ENCODE data around the gene CLPTM1L.

DNA sequence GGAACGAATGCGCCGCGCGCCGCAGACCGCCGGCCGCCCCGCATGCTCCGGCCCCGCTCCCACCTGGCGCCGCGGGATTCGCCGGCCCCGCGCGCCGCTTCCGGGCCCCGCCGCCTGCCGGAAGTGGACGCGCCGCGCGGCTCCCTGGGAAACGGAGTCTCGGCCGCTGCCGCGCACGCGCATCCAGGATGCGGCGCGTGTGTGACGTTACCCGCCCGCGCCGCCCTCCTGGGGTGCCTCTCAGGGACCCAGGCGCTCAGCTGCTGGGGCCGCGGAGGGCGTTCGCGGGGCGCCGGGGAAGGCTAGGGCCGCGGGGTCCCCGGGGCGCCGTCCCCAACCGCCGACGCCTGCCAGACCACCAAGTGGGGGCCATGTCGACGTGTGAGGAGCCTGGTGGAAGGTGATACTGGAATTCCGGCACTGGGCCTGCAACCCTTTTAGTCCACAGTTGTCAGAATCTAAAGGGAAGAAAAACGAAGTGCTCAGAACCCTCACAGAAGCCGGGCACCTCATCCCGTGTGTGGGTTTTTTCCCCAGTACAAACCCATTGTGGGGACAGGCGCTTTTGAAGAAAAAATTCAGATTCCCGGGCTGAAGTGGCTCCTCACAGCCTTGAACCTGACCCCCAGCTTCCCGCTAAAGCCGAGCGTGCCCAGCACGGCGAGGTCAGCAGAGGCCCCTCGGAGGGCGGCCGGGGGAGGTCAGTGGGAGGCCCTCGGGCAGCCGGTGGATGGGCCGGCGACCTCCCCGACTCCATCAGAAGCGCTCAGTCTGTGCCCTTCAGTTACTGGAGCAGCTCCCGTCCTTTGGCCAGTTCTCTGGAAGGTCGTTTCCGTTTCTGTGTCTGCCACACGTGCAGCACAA, at the start of gene CLPTM1L:
- TF ChIP-seq, protein P1, sequence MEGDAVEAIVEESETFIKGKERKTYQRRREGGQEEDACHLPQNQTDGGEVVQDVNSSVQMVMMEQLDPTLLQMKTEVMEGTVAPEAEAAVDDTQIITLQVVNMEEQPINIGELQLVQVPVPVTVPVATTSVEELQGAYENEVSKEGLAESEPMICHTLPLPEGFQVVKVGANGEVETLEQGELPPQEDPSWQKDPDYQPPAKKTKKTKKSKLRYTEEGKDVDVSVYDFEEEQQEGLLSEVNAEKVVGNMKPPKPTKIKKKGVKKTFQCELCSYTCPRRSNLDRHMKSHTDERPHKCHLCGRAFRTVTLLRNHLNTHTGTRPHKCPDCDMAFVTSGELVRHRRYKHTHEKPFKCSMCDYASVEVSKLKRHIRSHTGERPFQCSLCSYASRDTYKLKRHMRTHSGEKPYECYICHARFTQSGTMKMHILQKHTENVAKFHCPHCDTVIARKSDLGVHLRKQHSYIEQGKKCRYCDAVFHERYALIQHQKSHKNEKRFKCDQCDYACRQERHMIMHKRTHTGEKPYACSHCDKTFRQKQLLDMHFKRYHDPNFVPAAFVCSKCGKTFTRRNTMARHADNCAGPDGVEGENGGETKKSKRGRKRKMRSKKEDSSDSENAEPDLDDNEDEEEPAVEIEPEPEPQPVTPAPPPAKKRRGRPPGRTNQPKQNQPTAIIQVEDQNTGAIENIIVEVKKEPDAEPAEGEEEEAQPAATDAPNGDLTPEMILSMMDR (conservative IDR thresholded peaks at IDR 0.05; ENCODE audit: low read length), result no peak
- TF ChIP-seq EZH2phosphoT487 (IDR thresholded peaks at IDR 0.05; ENCODE audit: borderline replicate concordance), result no peak

All from Loucy (cell line).